Fibroblast of skin of right quadriceps (primary cell): ENCODE data around the gene EFCAB7.

Experiments used
- DNase-seq: peaks from one replicate; pipeline ENCODE4 v3.0.0-alpha.2; 2013

EFCAB7 gene

GRCh38 chr1:63603810-63604209 is 80.5 kb downstream of the EFCAB7 start:
- peak; percentile 23 for DNase-seq

GRCh38 chr1:63607322-63607721 is 84.0 kb downstream of the EFCAB7 start:
- DNase-seq: no peak

DNA sequence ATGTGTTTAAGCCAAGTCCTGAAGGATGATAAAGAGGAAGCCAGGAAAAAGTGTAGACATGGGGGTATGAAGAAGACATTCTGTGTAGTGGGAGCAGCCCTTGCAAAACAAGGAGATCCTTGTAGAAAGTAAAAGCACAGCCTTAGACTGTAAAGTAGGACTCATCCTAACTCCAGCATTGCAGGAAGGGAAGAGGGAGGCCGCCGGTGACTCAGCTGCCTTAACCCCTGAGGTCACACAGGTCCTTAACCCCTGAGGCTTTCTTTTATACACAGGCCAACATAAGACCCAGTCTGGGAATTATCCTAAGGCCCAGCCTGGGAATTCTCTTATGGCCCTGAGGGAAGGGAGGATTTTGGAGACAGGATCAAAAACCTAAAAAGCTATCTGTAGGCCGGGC is 87.9 kb downstream of the EFCAB7 start:
- DNase-seq: no peak

DNA sequence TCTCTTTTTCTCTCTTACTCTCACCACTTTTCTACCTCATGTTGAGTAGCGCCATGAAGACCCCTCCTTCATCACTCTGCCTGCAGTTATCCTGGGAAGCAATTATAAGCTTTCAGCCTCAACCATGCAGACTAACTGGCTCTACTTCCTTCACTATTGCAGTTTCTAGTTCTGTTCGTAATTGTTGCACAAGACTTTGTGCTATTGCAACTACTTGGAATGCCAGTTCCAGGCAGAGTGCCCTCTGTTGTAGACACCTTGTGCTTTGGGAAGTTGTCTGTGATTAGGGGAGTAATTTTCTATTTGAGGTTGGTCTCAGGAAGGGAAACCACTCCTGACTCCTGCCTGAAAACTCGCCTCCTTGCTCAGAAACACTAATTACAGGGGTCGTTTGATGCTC is 89.2 kb downstream of the EFCAB7 start:
- no peak for DNase-seq

- no peak for DNase-seq
Measured at GRCh38 chr1:63612971-63613370, 89.6 kb downstream of the EFCAB7 start.

- DNase-seq: peak; percentile 68
Measured at GRCh38 chr1:63615768-63616420, 92.6 kb downstream of the EFCAB7 start.

DNA sequence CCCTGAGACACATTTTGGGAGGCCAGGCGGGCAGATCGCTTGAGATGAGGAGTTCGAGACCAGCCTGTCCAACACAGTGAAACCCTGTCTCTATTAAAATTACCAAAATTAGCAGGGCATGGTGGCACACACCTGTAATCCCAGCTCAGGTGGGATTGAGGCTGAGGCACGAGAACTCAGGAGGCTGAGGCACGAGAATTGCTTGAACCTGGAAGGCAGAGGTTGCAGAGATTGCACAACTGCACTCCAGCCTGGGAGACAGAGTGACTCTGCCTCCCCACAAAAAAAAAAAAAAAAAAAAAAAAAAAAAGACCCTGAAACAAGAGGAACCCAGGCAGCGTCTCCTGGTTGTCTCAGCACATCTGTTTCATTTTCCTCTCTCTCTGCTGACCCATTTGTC is 94.1 kb downstream of the EFCAB7 start:
- DNase-seq: no peak

- DNase-seq: peak; percentile 29
Measured at GRCh38 chr1:63618011-63618410, 94.7 kb downstream of the EFCAB7 start.

GRCh38 chr1:63619558-63619957 is 96.2 kb downstream of the EFCAB7 start:
- DNase-seq: no peak

DNA sequence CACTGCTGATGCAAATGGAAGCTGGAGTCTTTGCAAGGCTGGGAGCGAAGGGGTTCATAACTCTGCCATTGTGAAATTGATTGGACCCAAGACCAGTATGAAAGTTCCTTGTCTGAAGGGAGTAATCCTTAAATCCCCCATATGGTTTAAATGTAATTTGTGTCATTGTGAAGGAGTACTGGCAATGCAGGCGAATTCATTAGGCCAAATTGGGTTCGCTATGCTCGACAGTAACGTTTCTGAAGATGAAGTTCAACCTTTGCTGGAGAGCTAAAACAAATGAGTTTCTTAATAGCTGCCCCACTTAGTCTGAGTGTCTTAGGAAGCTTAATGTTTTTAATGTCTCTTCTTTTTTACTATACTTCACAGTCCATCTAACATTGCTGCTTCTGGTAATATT is 97.3 kb downstream of the EFCAB7 start:
- DNase-seq: no peak

DNA sequence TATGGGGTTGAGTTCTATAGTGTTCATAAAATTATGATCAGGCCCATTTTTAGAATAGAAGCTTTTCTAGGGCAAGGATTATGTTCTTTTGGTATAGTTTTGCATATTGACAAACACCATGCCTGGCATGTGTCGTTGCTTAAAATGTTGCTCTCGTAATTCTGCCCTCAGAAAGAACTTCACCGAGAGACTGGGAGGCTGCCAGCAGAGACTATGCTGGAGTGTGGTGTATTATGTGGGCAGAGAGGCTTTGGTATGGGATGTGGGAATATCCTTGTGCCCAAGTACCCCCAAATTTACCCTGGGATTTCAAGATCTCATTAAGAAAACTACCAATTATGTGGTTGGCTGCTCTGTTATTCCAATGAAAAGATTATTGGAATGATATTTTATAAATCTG is 97.8 kb downstream of the EFCAB7 start:
- no peak for DNase-seq

GRCh38 chr1:63621698-63622097 is 98.4 kb downstream of the EFCAB7 start:
- no peak for DNase-seq
